Neural progenitor cell (in vitro differentiated cells): ENCODE results near the gene TM4SF20. TPM values are rescaled to one million over a fixed set of nuclear protein-coding genes. Genes with fewer than 3 reads are reported as not detected.

ENCODE experiments used
- DNase-seq: peaks from one replicate; pipeline ENCODE4 v3.0.0-alpha.2; 2016; ENCODE audit warnings: low spot score
- H2AFZ ChIP-seq: fragments of 200-600 bp; sonication (generic); replicated peaks from 2 replicates; pipeline ENCODE4 v1.6.1; 2016; ENCODE audit warnings: antibody characterized with exemption
- H3F3A ChIP-seq: fragments of 200-600 bp; sonication (generic); 2 replicates; pipeline ENCODE4 v1.6.1; 2016; ENCODE audit warnings: antibody characterized with exemption, low read depth
- H3K27ac ChIP-seq: fragments of 200-600 bp; sonication (generic); 2 replicates; pipeline ENCODE4 v1.5.1; 2016; ENCODE audit warnings: mild to moderate bottlenecking
- H3K27me3 ChIP-seq: fragments of 200-600 bp; sonication (generic); 2 replicates; pipeline ENCODE4 v1.6.1; 2016; ENCODE audit warnings: mild to moderate bottlenecking, moderate library complexity
- H3K36me3 ChIP-seq: fragments of 200-600 bp; sonication (generic); 2 replicates; pipeline ENCODE4 v1.5.1; 2016
- H3K4me1 ChIP-seq: fragments of 200-600 bp; sonication (generic); 2 replicates; pipeline ENCODE4 v1.6.1; 2016; ENCODE audit warnings: mixed run types
- H3K4me2 ChIP-seq: fragments of 200-600 bp; sonication (generic); 2 replicates; pipeline ENCODE4 v1.6.1; 2016
- H3K4me3 ChIP-seq: fragments of 200-600 bp; sonication (generic); 2 replicates; pipeline ENCODE4 v1.5.1; 2016
- H3K79me2 ChIP-seq: fragments of 200-600 bp; sonication (generic); 2 replicates; pipeline ENCODE4 v1.6.1; 2016; ENCODE audit warnings: low read depth
- H3K9ac ChIP-seq: fragments of 200-600 bp; sonication (generic); 2 replicates; pipeline ENCODE4 v1.6.1; 2016
- H3K9me3 ChIP-seq: fragments of 200-600 bp; sonication (generic); 2 replicates; pipeline ENCODE4 v1.5.1; 2016; ENCODE audit warnings: low read depth
- H4K20me1 ChIP-seq: fragments of 200-600 bp; sonication (generic); 2 replicates; pipeline ENCODE4 v1.6.1; 2016; ENCODE audit warnings: low read depth
- H3K27ac Mint-ChIP-seq: 3 replicates; pipeline ENCODE4 v1.8.0; 2021; ENCODE audit warnings: mixed read lengths
- H3K27me3 Mint-ChIP-seq: 2 replicates; pipeline ENCODE4 v1.8.0; 2022; ENCODE audit warnings: low read depth, mild to moderate bottlenecking, inconsistent platforms, moderate library complexity, mixed read lengths; ENCODE audit not compliant: insufficient read depth
- H3K36me3 Mint-ChIP-seq: 3 replicates; pipeline ENCODE4 v1.8.0; 2021; ENCODE audit warnings: mixed read lengths
- H3K4me1 Mint-ChIP-seq: 3 replicates; pipeline ENCODE4 v1.8.0; 2021; ENCODE audit warnings: mixed read lengths
- H3K4me3 Mint-ChIP-seq: 3 replicates; pipeline ENCODE4 v1.8.0; 2021; ENCODE audit warnings: mild to moderate bottlenecking, moderate library complexity, mixed read lengths
- H3K9me3 Mint-ChIP-seq: 3 replicates; pipeline ENCODE4 v1.8.0; 2020; ENCODE audit warnings: mixed read lengths
- CTCF ChIP-seq: fragments of 200-600 bp; sonication (generic); IDR thresholded peaks from 2 replicates; pipeline ENCODE4 v1.5.1; 2017; ENCODE audit warnings: antibody characterized with exemption, mild to moderate bottlenecking
- EZH2 ChIP-seq: fragments of 200-600 bp; sonication (generic); IDR thresholded peaks from 2 replicates; pipeline ENCODE4 v1.6.1; 2017; ENCODE audit warnings: antibody characterized with exemption, mild to moderate bottlenecking, moderate library complexity
- EZH2phosphoT487 ChIP-seq: fragments of 200-600 bp; sonication (generic); IDR thresholded peaks from 2 replicates; pipeline ENCODE4 v1.6.1; 2017; ENCODE audit warnings: antibody characterized with exemption
- total RNA-seq: library from RNA; depleted of rRNA; stranded (reverse); fragments of >200 nt; gene quantifications from 2 replicates; pipeline ENCODE4 v1.2.3, GENCODE V29; 2015; ENCODE audit warnings: low replicate concordance

Gene TM4SF20
- total RNA-seq, 1 donor from 2014 or later, result not detected

GRCh38 chr2:227349989-227350612 is 29.0 kb downstream of the TM4SF20 start:
- H3K4me3 ChIP-seq, result no peak overlapping the region
- H3K27me3 ChIP-seq, result no peaks in the 10 kb centered on the region
- peaks cover 5% of the 10 kb centered on the region for H3K36me3 Mint-ChIP-seq

GRCh38 chr2:227348324-227348723 is 30.8 kb downstream of the TM4SF20 start:
- Histone ChIP-seq H3K9me3 (no peaks in the 10 kb centered on the region), H4K20me1 (peaks cover 2% of the 10 kb centered on the region), H3K27me3 (no peaks in the 10 kb centered on the region), H2AFZ (no peak overlapping the region), H3K4me2 (no peak overlapping the region), H3K27ac (no peak overlapping the region), H3K9ac (no peak overlapping the region), H3K4me1 (no peaks in the 10 kb centered on the region), H3K4me3 (no peak overlapping the region), H3F3A (no peaks in the 10 kb centered on the region), H3K79me2 (no peaks in the 10 kb centered on the region), H3K36me3 (no peaks in the 10 kb centered on the region)
- Mint-ChIP-seq H3K4me3 (no peak overlapping the region), H3K36me3 (peaks cover 6% of the 10 kb centered on the region), H3K27me3 (no peaks in the 10 kb centered on the region), H3K27ac (no peak overlapping the region), H3K4me1 (no peaks in the 10 kb centered on the region), H3K9me3 (no peaks in the 10 kb centered on the region)
- TF ChIP-seq CTCF, result no peak
- TF ChIP-seq EZH2phosphoT487, result no peak
- TF ChIP-seq EZH2, result no peak
- no peak for DNase-seq

More at GRCh38 chr2:227349989-227350612, 29.0 kb downstream of the TM4SF20 start:
- Mint-ChIP-seq H3K27ac (no peak overlapping the region), H3K4me1 (no peaks in the 10 kb centered on the region), H3K9me3 (no peaks in the 10 kb centered on the region), H3K4me3 (no peak overlapping the region), H3K27me3 (no peaks in the 10 kb centered on the region)
- Histone ChIP-seq H3K9me3 (no peaks in the 10 kb centered on the region), H3K27ac (no peak overlapping the region), H3K9ac (no peak overlapping the region), H3K4me2 (no peak overlapping the region), H3K4me1 (no peaks in the 10 kb centered on the region), H4K20me1 (peaks cover 2% of the 10 kb centered on the region), H3K79me2 (no peaks in the 10 kb centered on the region), H3K36me3 (no peaks in the 10 kb centered on the region), H2AFZ (no peak overlapping the region), H3F3A (no peaks in the 10 kb centered on the region)
- TF ChIP-seq EZH2, result no peak
- TF ChIP-seq CTCF, result no peak
- DNase-seq, result no peak

GRCh38 chr2:227347117-227347516 is 32.0 kb downstream of the TM4SF20 start:
- Histone ChIP-seq H3K9me3 (no peaks in the 10 kb centered on the region), H3F3A (no peaks in the 10 kb centered on the region), H3K4me2 (no peak overlapping the region), H3K4me1 (no peaks in the 10 kb centered on the region), H2AFZ (no peak overlapping the region), H3K9ac (no peak overlapping the region), H3K79me2 (no peaks in the 10 kb centered on the region), H3K27ac (no peak overlapping the region), H3K27me3 (no peaks in the 10 kb centered on the region), H3K36me3 (peaks cover 4% of the 10 kb centered on the region), H4K20me1 (peaks cover 2% of the 10 kb centered on the region), H3K4me3 (no peak overlapping the region)
- TF ChIP-seq CTCF (peak; percentile 19), EZH2 (no peak)
- H3K9me3 Mint-ChIP-seq, result no peaks in the 10 kb centered on the region
- no peak for DNase-seq
- H3K4me1 Mint-ChIP-seq, result no peaks in the 10 kb centered on the region
- no peaks in the 10 kb centered on the region for H3K27me3 Mint-ChIP-seq
- peaks cover 6% of the 10 kb centered on the region for H3K36me3 Mint-ChIP-seq
- no peak overlapping the region for H3K4me3 Mint-ChIP-seq
- H3K27ac Mint-ChIP-seq, result no peak overlapping the region
